HCT116 (cell line): ENCODE measurements around the gene COX11. TPM values are rescaled to one million over a fixed set of nuclear protein-coding genes. Genes with fewer than 3 reads are reported as not detected.

ENCODE experiments used
- ATAC-seq: fragments of 200-7000 bp; cut with Tn5 transposase; 2 replicates; pipeline ENCODE4 v1.9.1; 2020; ENCODE audit warnings: mild to moderate bottlenecking, moderate library complexity
- BruUV-seq: library from RNA; stranded (reverse); fragments of 400-500 nt; replicated peaks from 2 replicates; lab custom pipeline; 2021; lab: Mats Ljungman, UMichigan
- CTCF ChIA-PET: fragments of 300-600 bp; sonication (Branson Sonifier 250); formaldehyde crosslinking; loops from one replicate; lab custom pipeline; 2021; ENCODE audit warnings: antibody characterized with exemption; lab: Charles Lee
- POLR2A ChIA-PET: fragments of 300-600, 350-600 bp; sonication (Branson Sonifier 250); formaldehyde crosslinking; loops from one replicate; lab custom pipeline; 2021; ENCODE audit warnings: antibody characterized with exemption; lab: Charles Lee
- RAD21 ChIA-PET, 2 experiments: fragments of 300-600 bp; sonication (Branson Sonifier 250); formaldehyde crosslinking; loops; one replicate each; lab custom pipeline; 2023; ENCODE audit warnings: low total read pairs in 2 of 2; ENCODE audit not compliant: uncharacterized antibody in 2 of 2, unreplicated experiment in 2 of 2, low non-redundant PET in 1 of 2; lab: Charles Lee
- DNase-seq: peaks from one replicate; pipeline ENCODE4 v3.0.0-alpha.2; 2010; ENCODE audit warnings: low read depth, low spot score
- H2AFZ ChIP-seq: fragments of 200-600 bp; shearing (Covaris generic), sonication (generic); 2 replicates; pipeline ENCODE4 v1.6.1; 2017; ENCODE audit warnings: low read depth, mixed run types, mixed read lengths, antibody characterized with exemption, low read length; ENCODE audit not compliant: poor library complexity, severe bottlenecking
- H3K27ac ChIP-seq: 2 replicates; pipeline ENCODE4 v1.5.1; 2012; ENCODE audit warnings: low read depth, low read length
- H3K27me3 ChIP-seq: fragments of 200-600 bp; sonication (generic); 2 replicates; pipeline ENCODE4 v1.6.1; 2016; ENCODE audit warnings: mixed run types, low read length, mixed read lengths; ENCODE audit not compliant: insufficient read depth
- H3K36me3 ChIP-seq, 2 experiments: fragments of 200-500 bp in 1 of 2; fragments of 200-600 bp in 1 of 2; sonication (Bioruptor generic) in 1 of 2; sonication (generic) in 1 of 2; 2 replicates each; pipeline versions ENCODE4 v1.5.1 to v1.6.1; 2014 to 2016; ENCODE audit warnings: low read length in 2 of 2, inconsistent platforms in 1 of 2, mixed read lengths in 1 of 2, mixed run types in 1 of 2; ENCODE audit not compliant: insufficient read depth in 2 of 2, control insufficient read depth in 1 of 2
- H3K4me1 ChIP-seq, 2 experiments: fragments of 200-600 bp in 1 of 2; sonication (generic) in 1 of 2; 2 replicates each; pipeline versions ENCODE4 v1.5.1 to v1.6.1; 2012 to 2017; ENCODE audit warnings: low read length in 2 of 2, inconsistent platforms in 1 of 2, mild to moderate bottlenecking in 1 of 2, mixed read lengths in 1 of 2, mixed run types in 1 of 2, moderate library complexity in 1 of 2; ENCODE audit not compliant: insufficient read depth in 2 of 2, control insufficient read depth in 1 of 2
- H3K4me2 ChIP-seq: fragments of 200-600 bp; sonication (generic); 2 replicates; pipeline ENCODE4 v1.6.1; 2017; ENCODE audit warnings: mixed run types, low read length, mixed read lengths
- H3K4me3 ChIP-seq, 2 experiments: fragments of 200-600 bp in 1 of 2; sonication (generic) in 1 of 2; replicated peaks in 1 of 2; 2 replicates each; pipeline ENCODE4 v1.5.1; 2011 to 2016; ENCODE audit warnings: low read length in 2 of 2, control low read depth in 1 of 2, low read depth in 1 of 2, mild to moderate bottlenecking in 1 of 2, mixed read lengths in 1 of 2, mixed run types in 1 of 2
- H3K79me2 ChIP-seq: fragments of 200-600 bp; sonication (generic); 2 replicates; pipeline ENCODE4 v1.6.1; 2017; ENCODE audit warnings: mild to moderate bottlenecking, mixed run types, low read length, moderate library complexity, mixed read lengths; ENCODE audit not compliant: insufficient read depth
- H3K9ac ChIP-seq: fragments of 200-600 bp; sonication (generic); 2 replicates; pipeline ENCODE4 v1.6.1; 2016; ENCODE audit warnings: low read length, mixed read lengths
- H3K9me2 ChIP-seq: fragments of 200-600 bp; sonication (generic), shearing (Covaris generic); 2 replicates; pipeline ENCODE4 v1.6.1; 2017; ENCODE audit warnings: mixed run types, mild to moderate bottlenecking, moderate library complexity; ENCODE audit not compliant: insufficient read depth
- H3K9me3 ChIP-seq, 2 experiments: fragments of 200-500 bp in 1 of 2; fragments of 200-600 bp in 1 of 2; sonication (Bioruptor generic) in 1 of 2; sonication (generic) in 1 of 2; 2 replicates each; pipeline ENCODE4 v1.6.1; 2014 to 2017; ENCODE audit warnings: low read length in 2 of 2, mixed read lengths in 2 of 2, inconsistent platforms in 1 of 2, low read depth in 1 of 2, mild to moderate bottlenecking in 1 of 2, mixed run types in 1 of 2, moderate library complexity in 1 of 2; ENCODE audit not compliant: control insufficient read depth in 1 of 2, insufficient read depth in 1 of 2
- H4K20me1 ChIP-seq: fragments of 200-600 bp; sonication (generic), shearing (Covaris generic); 2 replicates; pipeline ENCODE4 v1.6.1; 2017; ENCODE audit warnings: mixed run types, mild to moderate bottlenecking, moderate library complexity; ENCODE audit not compliant: insufficient read depth
- CBX3 ChIP-seq: IDR thresholded peaks from 2 replicates; pipeline ENCODE4 v1.6.1; 2012; ENCODE audit warnings: low read depth
- CEBPB ChIP-seq: IDR thresholded peaks from 2 replicates; pipeline ENCODE4 v1.6.1; 2012; ENCODE audit warnings: low read depth
- EZH2 ChIP-seq: fragments of 200-600 bp; sonication (generic); IDR thresholded peaks from 2 replicates; pipeline ENCODE4 v1.6.1; 2017; ENCODE audit warnings: antibody characterized with exemption, mixed run types
- EZH2phosphoT487 ChIP-seq: fragments of 200-600 bp; IDR thresholded peaks from 2 replicates; pipeline ENCODE4 v1.6.1; 2018; ENCODE audit warnings: antibody characterized with exemption, borderline replicate concordance
- FOSL1 ChIP-seq: IDR thresholded peaks from 2 replicates; pipeline ENCODE4 v1.6.1; 2012; ENCODE audit warnings: low read depth
- MAX ChIP-seq: IDR thresholded peaks from 2 replicates; pipeline ENCODE4 v1.6.1; 2012
- POLR2A ChIP-seq: IDR thresholded peaks from 2 replicates; pipeline ENCODE4 v1.7.0; 2011; ENCODE audit warnings: borderline replicate concordance; ENCODE audit not compliant: insufficient read depth, insufficient read length; ENCODE audit errors: extremely low read depth
- REST ChIP-seq: IDR thresholded peaks from 2 replicates; pipeline ENCODE4 v1.6.1; 2012; ENCODE audit warnings: low read depth
- SIN3A ChIP-seq: IDR thresholded peaks from 2 replicates; pipeline ENCODE4 v1.6.1; 2012; ENCODE audit warnings: low read depth
- SP1 ChIP-seq: IDR thresholded peaks from 2 replicates; pipeline ENCODE4 v1.6.1; 2012; ENCODE audit warnings: low read depth
- SRF ChIP-seq: IDR thresholded peaks from 2 replicates; pipeline ENCODE4 v1.6.1; 2012; ENCODE audit warnings: low read depth
- TCF7L2 ChIP-seq: IDR thresholded peaks from 2 replicates; pipeline ENCODE4 v1.7.0; 2011; ENCODE audit warnings: borderline replicate concordance, inconsistent platforms; ENCODE audit not compliant: insufficient read depth, insufficient read length; ENCODE audit errors: extremely low read depth
- YY1 ChIP-seq: IDR thresholded peaks from 2 replicates; pipeline ENCODE4 v1.6.1; 2011; ENCODE audit warnings: low read length, low read depth, moderate library complexity, mild to moderate bottlenecking; ENCODE audit not compliant: insufficient replicate concordance; ENCODE audit errors: extremely low read depth
- ZBTB33 ChIP-seq: IDR thresholded peaks from 2 replicates; pipeline ENCODE4 v1.6.1; 2011; ENCODE audit warnings: mild to moderate bottlenecking, low read length, moderate library complexity; ENCODE audit not compliant: insufficient replicate concordance; ENCODE audit errors: extremely low read depth
- ZFX ChIP-seq: fragments of 450-650 bp; IDR thresholded peaks from 2 replicates; pipeline ENCODE4 v1.6.1; 2017
- ZNF274 ChIP-seq: fragments of 200-500 bp; sonication (Bioruptor generic); IDR thresholded peaks from 2 replicates; pipeline ENCODE4 v1.6.1; 2014; ENCODE audit warnings: mild to moderate bottlenecking, low read depth, low read length, inconsistent platforms
- intact Hi-C: fragments of 100-400 bp; cut with micrococcal nuclease; formaldehyde crosslinking; loops from 2 replicates; pipeline ENCODE4 v1.10.0; 2022
- total RNA-seq: library from RNA; stranded (reverse); gene quantifications from one replicate; pipeline ENCODE4 v1.2.1, GENCODE V29; 2021; ENCODE audit not compliant: unreplicated experiment

COX11 gene
- total RNA-seq, 1 experiment from 2014 or later = 62.9 TPM

GRCh38 chr17:54935471-54935870 lies 33.0 kb downstream of the COX11 start:
- intact Hi-C loops = no loop called here
- Histone ChIP-seq H3K79me2 (no peaks in the 10 kb centered on the region), H4K20me1 (no peaks in the 10 kb centered on the region), H3K9me2 (no peaks in the 10 kb centered on the region), H3K9me3 (no peaks in the 10 kb centered on the region), H3K4me2 (no peak overlapping the region), H3K27me3 (no peaks in the 10 kb centered on the region), H3K27ac (no peak overlapping the region), H3K4me1 (no peaks in the 10 kb centered on the region), H3K4me3 (no peak overlapping the region), H3K36me3 (peaks cover 46 to 62% of the 10 kb centered on the region in 2 experiments), H3K9ac (no peak overlapping the region), H2AFZ (no peak overlapping the region)
- ChIA-PET CTCF (no interaction called here), RAD21 (no interaction called here), POLR2A (no interaction called here)
- TF ChIP-seq MAX (no peak), ZFX (no peak), FOSL1 (no peak), REST (no peak), EZH2phosphoT487 (no peak), SIN3A (no peak), CBX3 (no peak)
- no TSS peak for BruUV-seq
- no peak for ATAC-seq
- no peak for DNase-seq

- no peaks in the 10 kb centered on the region for H3K79me2 ChIP-seq
- RAD21 ChIA-PET = no interaction called here
- intact Hi-C loops = no loop called here
- peaks cover 39 to 58% of the 10 kb centered on the region in 2 experiments for H3K36me3 ChIP-seq
- H3K4me2 ChIP-seq = no peak overlapping the region
- H3K4me1 ChIP-seq = no peaks in the 10 kb centered on the region
- DNase-seq (no peak), ATAC-seq (no peak)
- H2AFZ ChIP-seq = no peak overlapping the region
- POLR2A ChIA-PET = no interaction called here
- no peak overlapping the region for H3K4me3 ChIP-seq
- no peaks in the 10 kb centered on the region for H3K9me2 ChIP-seq
- H4K20me1 ChIP-seq = no peaks in the 10 kb centered on the region
- H3K27ac ChIP-seq = no peak overlapping the region
- no peaks in the 10 kb centered on the region for H3K27me3 ChIP-seq
- H3K9ac ChIP-seq = no peak overlapping the region
- no TSS peak for BruUV-seq
- H3K9me3 ChIP-seq = no peaks in the 10 kb centered on the region
- CTCF ChIA-PET = no interaction called here
- TF ChIP-seq TCF7L2 = no peak
- TF ChIP-seq POLR2A = no peak
- no peak for TF ChIP-seq EZH2
- TF ChIP-seq SRF = no peak
- TF ChIP-seq CEBPB = no peak
- no peak for TF ChIP-seq ZBTB33
- TF ChIP-seq YY1 = no peak
- TF ChIP-seq ZNF274 = no peak
- no peak for TF ChIP-seq SP1
- TF ChIP-seq MAX = no peak
- no peak for TF ChIP-seq SIN3A
- no peak for TF ChIP-seq FOSL1
Observed at GRCh38 chr17:54933921-54934320, 34.5 kb downstream of the COX11 start.
